Measurements from ENCODE around the gene MYO1G.
A peak's percentile ranks its signal among the peaks of the same experiment; 100 is the strongest.
"Not testable (repeated sequence)": the region's sequence is repeated elsewhere in the genome, so short reads cannot be mapped to it uniquely, and the experiment has no call there.

Gene MYO1G

DNA sequence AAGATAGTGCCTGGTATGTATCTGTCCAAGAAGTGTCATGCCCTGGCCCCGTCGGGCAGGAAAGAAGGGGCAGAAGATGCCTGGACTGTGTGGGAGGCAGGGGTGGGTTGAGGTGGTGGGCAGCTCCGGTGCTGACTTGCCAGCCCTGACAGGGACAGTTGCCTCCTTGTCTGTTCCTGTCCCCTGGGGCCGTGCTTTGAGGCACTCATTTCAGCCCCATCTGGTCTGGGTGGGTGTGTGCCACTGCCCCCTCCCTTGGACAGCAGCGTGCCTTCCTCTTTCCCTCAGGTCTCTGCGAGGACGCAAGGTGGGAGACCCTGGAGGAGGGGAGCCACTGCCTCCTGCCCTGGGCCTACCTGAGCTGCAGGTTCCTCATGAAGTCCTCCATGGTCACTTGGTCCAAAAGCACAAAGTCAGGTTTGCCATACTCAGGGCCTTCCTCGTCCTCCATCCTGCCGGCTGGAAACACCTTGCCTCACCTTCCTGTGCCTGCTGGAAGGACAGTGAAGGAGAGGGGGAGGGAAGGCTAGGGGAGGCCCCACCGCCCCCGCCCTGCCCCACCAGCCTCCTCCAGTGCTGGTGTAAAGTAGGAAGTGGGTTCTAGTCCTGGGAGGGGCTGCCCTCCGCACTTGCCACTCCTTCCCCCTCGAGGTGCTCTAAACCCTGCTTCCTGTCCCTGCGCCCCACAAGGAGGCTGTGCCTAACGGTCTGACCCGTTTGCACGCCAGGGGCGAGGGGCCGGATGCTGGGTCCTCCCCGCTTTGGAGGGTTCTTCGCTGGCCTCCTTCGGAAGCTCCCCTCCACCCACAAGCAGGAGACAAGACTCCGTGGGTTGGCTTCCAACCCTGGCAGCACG is at the start of gene MYO1G:
MYO1G (minus strand) TSS at position 505 of the 856 bp plus-strand sequence; CDS start at position 451, 54 bp downstream.
- no peak for DNase-seq

DNA sequence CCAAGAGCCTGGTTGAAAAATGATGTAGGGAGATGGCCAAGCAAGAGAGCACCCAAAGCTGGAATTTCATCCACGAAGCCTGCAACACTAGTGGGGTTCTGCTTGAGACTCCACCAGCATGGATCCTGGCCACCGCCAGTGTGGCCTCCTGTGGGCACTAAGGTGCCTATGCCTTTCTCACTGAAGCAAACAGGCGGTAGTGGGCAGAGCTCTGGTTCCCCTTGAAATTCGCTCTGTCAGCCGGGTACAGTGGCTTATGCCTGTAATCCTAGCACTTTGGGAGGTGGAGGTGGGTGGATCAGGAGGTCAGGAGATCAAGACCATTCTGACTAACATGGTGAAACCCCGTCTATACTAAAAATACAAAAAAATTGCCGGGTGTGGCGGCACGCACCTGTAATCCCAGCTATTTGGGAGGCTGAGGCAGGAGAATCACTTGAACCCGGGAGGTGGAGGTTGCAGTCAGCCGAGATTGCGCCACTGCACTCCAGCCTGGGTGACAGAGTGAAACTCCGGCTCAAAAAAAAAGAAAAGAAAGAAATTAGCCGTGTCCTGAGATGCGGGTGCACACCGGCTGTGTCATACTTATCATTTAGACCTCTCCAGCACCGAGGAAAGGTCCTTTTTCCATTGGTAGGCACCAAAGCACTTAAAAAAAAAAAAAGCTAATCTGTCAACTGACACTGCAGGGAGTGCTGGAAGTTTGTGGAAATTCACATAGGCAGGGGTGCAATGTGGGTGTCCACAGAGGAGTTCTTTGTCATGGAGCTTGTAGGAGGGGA is 49.5 kb upstream of the MYO1G start:
- DNase-seq, result no peak

DNA sequence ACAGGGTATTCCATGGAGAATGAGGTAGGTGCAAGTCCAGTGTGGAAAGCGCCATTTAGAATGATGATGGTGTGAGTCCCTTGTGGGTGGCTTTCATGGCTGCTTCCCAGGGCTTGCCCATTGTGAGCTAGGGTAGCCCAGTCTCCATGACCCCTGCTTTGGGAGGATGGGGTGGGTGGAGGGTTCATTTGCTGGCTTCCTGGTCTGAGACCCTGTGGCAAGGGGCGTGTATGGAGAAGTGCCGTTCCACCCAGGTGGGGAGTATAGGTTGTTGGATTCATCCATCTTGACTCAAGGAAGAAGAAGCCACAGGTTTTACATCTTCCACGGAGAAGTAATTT is 48.9 kb upstream of the MYO1G start:
- no peak for DNase-seq

DNA sequence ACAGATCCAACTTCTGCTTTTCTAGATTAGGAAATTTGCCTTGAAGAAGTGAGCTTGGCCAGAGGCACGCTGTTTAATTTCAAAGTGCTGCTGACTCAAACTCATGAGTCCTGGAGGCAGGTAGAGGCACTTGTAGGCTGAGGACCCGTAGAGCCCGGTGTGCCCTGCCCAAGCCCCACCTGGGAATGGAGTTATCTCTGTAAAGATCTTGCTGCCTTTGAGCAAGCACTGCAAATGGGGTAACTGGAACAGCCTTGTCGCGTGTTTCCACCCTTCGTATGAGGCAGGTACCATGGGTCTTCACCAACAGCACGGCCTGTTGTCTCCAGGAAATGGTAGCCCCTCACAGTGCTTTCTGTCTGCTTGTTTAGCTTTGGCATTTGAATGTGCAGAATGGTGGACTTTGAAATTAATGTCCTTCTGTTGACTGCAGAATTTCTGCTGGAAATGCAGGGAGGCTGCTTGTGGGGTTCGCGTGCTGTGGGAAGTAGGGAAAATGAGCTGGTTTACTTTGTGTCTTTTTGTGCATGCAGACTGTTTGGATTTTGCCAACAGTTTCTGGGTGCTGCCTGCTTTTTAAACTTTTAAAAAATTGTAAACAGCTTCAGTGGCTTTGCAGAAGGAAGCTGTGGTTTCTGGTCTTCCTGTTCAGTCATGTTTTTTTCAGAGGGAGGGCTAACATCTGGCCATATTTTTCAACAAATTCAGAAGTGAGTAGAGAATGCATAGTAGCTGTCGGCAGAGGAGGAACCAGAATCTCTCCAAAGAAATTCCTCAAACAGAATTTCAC is 48.4 kb upstream of the MYO1G start:
- DNase-seq, result no peak

DNA sequence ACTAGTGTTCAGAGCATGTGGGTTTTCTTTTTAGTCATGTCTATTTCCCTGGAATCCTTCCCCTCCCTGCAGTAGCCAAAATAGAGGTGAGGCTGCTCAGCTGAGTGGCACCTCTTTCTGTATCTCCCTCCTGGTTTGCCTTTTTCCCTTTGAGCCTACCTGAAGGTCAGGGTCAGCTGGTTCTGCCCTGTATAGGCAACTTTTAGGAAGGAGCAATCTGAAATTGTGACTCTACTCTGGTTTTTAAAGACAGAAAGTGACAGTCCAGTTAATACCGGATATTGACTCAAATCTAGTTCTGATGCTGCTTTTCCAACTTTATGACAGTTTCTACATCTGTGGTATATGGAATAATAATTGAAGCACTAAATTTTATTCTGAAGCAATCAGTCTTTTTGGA is 47.2 kb upstream of the MYO1G start:
- DNase-seq, result no peak

DNA sequence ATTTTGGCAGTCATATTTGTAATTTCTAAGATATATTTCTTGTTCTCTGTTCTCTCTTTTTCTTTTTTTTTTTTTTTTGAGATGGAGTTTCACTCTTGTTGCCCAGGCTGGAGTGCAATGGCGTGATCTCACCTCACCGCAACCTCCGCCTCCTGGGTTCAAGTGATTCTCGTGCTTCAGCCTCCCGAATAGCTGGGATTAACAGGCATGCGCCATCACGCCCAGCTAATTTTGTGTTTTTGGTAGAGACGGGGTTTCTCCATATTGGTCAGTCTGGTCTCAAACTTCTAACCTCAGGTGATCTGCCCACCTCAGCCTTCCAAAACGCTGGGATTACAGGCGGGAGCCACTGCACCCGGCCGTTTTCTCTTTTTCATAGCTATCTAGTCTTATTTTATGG is 46.7 kb upstream of the MYO1G start:
- not testable (repeated sequence) for DNase-seq

DNA sequence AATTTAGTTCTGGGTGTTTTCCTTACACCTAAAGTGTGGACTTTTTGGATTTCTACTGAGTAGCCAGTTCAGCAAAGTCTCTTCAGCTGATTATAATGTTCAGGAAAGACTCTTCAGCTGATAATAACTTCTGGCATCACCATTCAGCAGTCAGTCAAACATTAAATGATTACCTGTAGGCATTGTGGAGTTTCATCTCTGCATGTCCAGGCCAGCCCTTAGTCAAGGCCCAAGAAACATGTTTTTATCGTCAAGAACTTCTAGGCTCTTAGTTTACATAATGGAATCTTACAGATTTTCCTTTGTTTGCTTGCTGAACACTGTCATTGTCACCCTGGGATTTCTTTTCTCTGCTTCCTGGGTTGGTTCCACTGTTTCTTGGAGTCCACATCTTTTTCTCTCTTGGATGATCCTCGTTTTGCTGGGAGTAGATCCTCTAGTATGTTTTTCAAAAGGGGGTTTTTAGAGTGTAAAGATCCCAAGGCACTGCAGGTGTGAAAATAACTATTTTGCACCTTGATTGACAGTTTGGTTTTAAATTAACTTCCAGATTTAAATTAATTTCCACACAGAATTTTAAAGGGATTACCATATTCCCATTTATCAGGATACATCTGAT is 45.4 kb upstream of the MYO1G start:
- DNase-seq, result no peak

DNA sequence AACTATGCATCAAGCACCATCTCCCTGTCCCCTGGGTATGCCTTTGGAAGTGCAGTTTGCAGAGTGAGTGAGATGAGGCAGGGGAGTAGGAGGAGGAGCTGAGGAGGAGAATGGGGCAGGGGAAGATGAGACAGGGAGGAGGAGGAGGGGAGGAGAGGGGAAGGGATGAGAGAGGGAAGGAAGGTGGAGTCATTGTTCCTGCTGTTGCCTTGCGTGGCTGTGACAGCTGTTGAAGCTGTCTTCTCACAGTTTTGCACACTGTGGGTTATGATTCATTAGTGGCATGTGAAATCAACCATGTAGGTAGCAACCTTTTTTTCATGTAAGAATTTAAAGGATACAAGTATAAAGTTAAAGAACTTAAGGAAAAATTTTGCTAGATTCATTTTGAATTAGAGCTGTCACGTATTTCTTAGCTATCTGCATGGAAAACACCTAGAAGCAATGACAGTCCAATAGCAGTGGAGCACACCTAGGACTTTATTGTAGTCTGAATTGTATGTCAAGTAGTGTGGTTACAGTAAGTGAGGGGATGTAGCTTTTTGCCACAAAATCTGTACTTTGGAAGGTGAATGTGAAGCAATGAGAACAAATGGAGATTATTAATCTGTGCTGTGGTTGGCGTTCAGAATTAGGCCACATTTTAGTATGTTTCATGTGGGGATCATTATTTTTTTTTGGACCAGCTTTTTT is 42.9 kb upstream of the MYO1G start:
- DNase-seq, result peak; percentile 65

DNA sequence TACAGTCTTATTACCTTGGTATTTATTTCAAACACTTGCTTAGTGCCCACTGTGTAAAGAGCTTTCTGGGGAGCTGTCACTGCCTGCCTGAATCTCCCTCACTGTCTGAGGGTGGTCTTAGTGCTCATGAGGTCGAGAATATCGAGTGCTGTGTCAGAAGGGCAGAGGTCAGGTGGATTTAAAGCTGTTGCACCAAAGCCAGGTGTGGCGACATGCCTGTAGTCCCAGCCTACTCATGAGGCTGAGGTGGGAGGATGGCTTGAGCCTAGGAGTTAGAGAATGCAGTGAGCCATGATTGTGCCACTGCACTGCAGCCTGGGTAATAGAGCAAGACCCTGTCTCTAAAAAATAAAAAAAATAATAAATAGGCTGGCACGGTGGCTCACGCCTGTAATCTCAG is 42.1 kb upstream of the MYO1G start:
- DNase-seq, result no peak

DNA sequence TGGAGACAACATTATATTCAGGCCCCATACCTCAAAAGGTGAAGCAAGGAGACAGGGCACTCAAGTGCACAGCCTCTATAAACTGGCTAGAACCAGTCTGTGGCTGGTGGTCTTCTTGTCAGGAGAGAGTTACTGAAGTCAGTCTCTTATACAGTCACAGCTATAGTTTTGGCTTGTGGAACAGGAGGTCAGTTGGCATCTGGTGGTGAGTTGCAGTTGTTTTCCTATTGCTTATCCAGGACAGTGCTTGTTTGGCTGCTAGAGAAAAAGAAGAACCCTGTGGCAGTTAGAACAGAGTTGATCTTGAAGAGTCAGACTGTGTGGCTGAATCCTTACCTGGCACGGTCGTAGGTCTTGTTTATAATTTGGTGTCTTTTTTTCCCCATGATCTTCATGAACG is 38.4 kb upstream of the MYO1G start:
- DNase-seq, result no peak

DNA sequence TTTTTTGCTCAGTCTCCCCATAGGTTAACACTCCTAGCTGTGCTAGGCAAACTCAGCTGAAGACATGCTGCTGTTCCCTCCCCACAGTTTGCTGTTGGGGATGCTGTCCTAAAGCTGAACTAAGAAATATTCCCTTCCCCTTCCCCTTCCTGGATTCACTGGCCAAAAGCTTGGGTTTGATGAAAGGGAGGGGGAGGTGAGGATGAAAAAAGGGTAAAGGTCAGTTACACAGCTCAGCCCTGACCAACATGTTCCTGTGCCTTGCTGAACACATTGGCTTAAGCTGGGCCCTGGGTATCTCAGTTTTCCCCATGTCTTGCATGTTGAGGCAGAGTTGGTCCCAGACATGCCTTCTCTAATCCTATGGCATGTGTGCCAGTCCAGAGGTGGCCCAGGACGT is 36.5 kb upstream of the MYO1G start:
- DNase-seq, result no peak

DNA sequence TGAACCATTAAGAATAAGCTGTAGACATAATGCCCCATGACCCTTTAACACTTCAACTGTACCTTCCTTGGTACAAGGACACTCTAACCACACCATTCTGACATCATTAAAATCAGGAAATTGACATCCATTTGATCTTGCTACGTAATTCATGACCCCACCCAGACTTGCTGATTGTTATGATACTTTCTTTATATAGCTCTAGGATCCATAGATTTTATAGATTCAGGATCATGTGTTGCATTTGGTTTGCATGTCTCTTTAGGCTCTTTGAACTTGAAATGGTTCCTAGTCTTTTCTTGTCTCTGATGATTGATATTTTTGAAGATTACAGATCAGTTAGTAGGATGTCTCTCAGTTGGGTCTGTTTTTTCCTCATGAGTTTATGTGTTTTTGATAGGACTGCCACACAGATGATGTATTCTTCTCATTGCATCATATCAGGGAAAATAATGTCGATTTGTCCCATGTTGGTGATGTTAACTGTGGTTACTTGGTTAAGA is 34.7 kb upstream of the MYO1G start:
- no peak for DNase-seq

DNA sequence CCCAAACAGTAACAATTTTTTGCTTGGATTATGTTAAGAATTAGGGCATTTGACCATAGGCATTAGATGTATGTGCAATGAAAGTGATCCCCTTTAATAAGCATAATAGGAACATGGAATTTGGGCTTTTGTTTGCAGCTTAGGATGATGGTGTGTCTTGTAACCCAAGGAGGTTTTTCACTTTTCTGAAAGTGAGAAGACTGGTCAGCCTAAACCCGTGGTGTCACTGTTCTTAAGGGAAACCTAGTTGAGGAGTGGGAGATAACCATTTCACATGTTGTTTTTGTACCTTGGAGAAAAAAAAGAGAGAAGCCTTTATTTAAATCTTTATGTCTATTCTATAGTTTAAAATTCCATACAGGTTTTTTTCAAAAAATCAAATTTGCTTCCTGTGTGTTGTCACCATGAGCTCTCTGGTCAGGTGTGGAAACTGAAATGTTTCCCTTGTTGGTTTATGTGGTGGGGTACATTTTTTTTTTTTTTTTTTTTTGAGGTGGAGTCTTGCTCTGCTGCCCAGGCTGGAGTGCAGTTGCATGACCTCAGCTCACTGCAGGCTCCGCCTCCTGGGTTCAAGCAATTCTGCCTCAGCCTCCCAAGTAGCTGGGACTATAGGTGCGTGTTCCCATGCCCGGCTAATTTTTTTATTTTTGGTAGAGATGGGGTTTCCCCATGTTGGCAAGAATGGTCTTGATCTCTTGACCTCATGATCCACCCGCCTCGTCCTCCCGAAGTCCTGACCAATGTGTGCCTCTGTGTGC is 28.9 kb upstream of the MYO1G start:
- DNase-seq, result no peak

DNA sequence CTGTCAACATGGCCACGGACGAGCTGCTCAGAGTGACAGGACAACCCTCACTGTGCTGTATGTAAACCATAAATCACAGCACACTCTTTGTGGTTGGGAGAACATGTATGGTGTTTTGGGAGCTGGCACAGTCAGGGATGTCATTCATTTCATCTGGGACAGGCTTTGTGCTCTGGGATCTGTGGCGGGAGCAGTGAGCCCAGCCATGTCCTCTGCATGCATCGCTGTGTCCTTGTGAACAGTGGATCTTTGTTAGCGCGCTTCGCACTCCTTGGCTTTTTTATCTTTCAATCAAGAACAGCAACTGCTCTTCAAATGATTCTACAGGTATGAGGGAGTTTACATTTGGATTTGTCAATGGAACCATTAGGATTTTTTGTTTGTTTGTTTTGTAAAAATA is 28.3 kb upstream of the MYO1G start:
- DNase-seq, result no peak

DNA sequence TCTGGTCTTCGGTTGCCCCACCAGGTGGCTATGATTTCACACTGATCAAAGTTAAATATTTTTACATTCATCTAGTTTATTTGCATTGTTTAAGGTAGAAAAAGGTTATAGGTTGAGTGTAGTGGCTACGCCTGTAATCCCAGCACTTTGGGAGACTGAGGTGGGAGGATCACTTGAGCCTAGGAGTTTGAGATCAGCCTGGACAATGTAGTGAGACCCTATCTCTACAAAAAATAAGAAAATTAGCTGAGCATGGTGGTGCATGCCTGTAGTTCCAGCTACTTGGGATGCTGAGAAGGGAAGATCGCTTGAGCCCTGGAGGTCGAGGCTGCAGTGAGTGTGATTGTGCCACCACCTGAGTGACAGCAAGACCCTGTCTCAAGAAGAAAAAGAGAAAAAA is 25.0 kb upstream of the MYO1G start:
- DNase-seq, result no peak

DNA sequence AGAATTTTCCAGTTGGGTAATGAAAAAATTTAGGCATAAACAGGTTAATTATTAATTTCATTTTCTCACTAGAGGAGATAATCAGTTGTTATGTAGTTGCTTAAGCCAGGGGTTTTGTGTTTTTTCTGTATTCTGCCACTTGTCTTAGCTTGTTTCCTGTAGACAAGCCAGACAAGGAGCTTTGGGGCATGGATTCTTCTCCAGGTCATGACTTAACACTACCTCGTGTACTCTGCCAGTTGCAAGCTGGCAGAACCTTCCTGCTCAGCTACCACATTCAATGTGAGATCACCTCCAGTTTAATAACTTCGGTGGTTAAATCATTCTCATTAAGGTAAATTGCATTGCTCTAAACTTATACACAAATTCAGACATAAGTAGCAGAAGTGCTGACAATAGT is 23.0 kb upstream of the MYO1G start:
- DNase-seq, result no peak

DNA sequence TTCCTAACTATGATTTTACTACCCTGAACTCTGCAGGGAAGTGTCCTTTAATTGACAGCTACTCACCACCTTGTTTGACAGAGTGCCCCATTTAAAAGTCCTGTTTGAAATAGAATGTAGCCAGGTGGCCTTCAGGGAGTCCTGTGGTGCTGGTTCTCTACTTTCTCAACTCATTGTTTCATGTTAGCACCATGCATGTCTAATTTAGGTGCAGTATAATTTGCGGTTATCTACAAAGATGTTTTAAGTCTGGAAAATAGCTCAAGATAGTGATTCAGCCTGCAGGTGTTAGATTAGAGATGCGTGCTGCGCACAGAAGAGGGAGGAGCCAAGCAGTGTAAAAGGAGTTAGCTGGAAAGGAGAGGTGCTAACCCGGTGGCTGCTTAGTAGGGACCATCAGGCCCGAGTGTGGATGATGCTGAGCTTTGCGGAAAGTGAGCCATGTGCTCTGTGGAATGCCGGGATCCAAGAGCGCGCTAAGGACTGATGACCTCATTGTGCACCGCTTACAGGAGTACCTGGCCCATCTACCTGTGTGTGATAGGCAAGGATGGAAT is 22.4 kb upstream of the MYO1G start:
- DNase-seq, result peak; percentile 81

DNA sequence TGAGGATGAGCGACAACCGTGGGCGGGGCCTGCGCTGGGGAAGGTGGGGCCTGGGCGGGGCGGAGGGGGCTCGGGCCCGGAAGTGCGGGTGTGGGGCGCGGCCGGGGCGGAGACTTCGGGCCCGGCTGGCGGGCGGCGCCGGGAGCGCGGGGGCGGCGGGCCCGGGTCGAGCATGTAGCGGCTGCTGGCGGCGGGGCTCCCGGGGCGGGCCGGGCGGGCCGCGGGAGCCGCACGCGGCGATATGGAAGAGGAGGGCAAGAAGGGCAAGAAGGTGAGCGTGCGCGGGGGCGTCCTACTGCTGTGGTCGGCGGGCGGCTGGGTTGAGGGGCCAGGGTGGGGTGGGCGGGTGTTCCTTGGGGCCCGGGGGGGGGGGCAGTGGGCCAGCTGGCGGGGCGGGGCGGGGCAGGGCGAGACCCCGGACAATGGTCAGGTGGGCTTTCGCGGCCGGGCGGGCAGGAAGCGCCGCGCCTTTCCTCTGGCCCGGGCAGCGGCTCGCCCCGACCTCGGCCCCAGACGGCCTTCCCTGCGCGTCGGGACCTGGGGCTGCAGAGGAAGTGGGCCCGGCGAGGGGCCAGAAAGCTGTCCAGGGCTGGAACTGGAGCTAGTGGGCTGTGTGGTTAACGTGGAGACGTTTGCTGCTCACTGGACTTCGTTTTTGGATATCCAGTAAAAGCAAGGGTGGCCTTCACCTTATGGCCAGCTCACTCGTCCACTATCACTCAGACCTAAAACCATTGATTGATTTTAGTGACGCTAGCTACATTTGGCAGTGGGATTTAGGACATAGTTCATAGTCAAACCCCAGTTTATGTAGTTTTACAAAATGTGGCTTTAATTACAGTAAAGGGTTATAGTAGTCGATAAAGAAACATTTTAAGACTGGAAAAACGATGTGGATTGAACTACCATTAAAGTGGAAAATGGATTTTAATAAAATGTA is 21.5 kb upstream of the MYO1G start, which contains the start of gene CCM2:
CCM2 (plus strand) TSS at position 109 of the 940 bp plus-strand sequence; CDS start at position 242, 133 bp downstream.
- peak; percentile 74 for DNase-seq

DNA sequence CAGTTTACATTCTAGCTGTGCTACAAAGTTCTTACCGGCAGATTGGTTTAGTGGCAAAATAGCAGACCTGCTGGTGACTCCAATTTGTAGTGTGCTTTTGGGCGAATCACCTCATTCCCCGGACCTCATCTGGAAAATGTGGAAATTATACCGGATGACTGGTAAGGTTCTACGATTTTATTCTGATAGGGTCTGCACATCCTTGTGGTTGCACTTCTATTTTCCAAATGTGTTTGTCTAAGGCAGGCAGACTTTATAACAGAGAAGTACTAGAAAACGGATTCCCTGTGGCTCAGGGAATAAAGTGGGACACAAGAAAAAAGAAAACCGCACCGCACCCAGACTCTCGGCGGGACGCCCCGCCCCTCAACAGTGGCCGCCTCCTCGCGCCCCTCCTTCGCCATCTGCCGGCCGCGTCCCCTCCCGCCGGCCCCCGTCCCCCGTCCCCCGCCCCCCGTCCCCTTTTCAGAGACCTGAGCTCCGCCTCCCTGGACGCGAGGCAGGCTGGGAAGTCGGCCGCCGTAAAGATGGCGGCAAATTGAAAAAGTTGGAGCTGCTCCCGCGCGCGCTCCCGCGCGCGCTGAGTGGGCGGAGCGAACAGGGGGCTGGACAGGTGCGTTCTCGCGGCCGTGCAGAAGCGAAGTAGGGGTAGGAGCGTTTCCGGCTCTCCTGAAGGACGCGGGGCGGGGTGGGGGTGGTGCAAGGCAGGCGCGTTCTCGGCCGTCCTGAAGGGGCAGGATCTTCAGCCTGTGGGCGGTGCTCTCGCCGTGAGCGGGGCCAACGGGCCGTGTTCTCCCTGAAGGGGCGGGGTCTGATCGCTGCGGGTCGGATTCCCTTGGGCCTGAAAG is 20.7 kb upstream of the MYO1G start:
- peak; percentile 99 for DNase-seq
